Inflammatory macrophage treated with lipopolysaccharide for 4 hours (primary cell): ENCODE measurements around the gene IL22RA2.

Experiments
- DNase-seq: peaks from one replicate; pipeline ENCODE4 v3.0.0-alpha.2; 2020

IL22RA2 gene

DNA sequence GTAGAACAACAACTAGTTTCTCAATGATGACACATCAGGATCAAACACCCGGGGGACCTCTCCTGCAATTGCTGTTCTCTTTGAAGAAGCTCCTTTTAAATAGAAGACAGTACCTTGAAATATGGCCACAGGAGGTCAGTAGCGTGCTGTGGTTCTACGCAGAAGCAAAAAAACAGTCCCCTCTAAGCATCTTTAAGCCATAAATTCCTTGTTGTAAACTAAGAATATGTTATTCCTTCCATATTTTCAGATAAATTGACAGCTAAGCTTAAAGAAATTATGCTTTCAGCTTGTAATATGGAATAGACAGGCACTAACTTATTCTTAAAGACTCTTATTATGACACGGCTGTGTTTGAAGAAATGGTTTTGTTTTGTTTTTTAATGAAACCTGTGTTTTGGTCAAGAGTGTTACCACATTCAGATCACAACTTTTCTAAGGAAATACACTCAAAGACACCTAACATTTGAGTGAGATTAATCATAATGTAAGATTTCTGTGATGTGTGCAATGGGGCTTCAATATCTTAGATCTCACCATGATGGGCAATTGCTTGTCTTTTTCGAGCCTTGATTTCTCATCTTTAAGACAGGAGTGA, 78.9 kb downstream of the IL22RA2 start:
- DNase-seq, result peak; percentile 71
